Activated naive CD4-positive, alpha-beta T cell treated with Interleukin-2 at 50 U/mL for 16 hours (primary cell): Measurements from ENCODE around the gene APOL3.
"Not testable (repeated sequence)": the region's sequence is repeated elsewhere in the genome, so short reads cannot be mapped to it uniquely, and the experiment has no call there.

ENCODE experiments used
- DNase-seq: peaks from one replicate; pipeline ENCODE4 v3.0.0-alpha.2; 2020

Gene APOL3

DNA sequence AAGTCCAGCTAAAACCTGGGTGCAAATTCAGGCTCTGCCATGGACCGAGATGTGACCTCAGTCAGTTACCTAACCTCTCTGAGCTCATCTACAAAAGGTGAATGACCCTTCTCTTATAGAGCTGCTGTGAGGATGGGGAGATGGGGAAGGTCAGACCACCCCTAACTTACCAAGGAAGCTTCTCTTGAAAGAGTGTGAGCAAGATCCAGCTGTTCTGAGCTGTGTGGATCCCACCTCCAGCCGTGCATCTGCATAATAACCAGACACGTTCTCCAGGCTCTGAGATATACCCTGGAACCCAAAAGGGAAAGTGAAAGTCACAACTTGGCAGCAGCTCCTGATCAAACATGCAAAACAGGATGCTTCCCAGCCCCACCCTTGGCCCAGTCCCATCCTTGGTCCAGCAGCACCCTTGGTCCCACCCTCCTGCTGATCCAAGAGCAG, at the start of gene APOL3:
Gene APOL3 (minus strand): TSS at position 257 of the 444 bp plus-strand sequence. CDS start 11,700 bp downstream, outside the sequence.
- DNase-seq = peak; percentile 40

- no peak for DNase-seq
Observed at GRCh38 chr22:36210224-36210623, 49.7 kb upstream of the APOL3 start.

GRCh38 chr22:36209488-36209908, 48.9 kb upstream of the APOL3 start:
- DNase-seq = not testable (repeated sequence)

DNA sequence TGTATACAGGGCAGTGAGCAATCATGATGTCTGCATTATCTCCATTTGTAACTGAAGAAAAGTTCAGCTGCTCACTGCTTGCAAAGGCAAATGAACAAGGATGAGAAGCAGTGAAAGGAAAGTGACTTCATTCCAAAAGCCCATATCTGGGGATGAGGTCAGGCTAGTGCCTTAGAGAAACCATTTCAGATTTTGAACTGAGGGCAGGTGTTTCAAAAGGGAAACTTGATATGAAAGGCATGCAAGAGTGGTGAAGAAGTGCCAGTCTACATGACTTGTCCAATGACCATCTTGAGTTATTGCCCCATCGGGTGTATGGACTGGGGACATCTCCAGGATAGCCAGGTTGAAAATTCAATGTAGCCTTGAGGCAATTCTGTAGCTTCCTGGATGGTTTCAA, 48.4 kb upstream of the APOL3 start:
- DNase-seq = no peak

- DNase-seq = no peak
Observed at GRCh38 chr22:36208162-36208765, 47.7 kb upstream of the APOL3 start.

GRCh38 chr22:36206255-36206654, 45.7 kb upstream of the APOL3 start:
- no peak for DNase-seq

- DNase-seq = not testable (repeated sequence)
Observed at GRCh38 chr22:36205573-36205972, 45.0 kb upstream of the APOL3 start.

GRCh38 chr22:36204632-36205015, 44.1 kb upstream of the APOL3 start:
- no peak for DNase-seq

GRCh38 chr22:36204001-36204631, 43.6 kb upstream of the APOL3 start:
- no peak for DNase-seq

DNA sequence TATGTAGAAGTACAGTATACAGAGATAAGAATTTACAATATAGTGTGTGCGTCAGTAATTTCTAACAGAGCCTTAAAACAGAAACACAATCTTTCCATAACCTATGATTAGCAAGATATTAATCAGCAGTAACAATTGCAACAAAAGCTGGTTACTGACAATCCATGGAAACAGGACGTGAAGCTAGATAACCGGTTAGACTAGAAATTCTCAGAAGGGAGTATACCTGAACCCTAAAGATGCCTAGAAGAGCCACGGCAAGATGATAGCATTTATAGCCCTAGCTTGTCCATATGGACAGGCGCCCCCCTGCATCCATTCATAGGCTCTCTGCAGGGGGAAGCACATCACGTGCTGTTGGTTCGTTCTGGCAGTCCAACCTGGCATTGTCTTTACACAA, 42.9 kb upstream of the APOL3 start:
- not testable (repeated sequence) for DNase-seq

DNA sequence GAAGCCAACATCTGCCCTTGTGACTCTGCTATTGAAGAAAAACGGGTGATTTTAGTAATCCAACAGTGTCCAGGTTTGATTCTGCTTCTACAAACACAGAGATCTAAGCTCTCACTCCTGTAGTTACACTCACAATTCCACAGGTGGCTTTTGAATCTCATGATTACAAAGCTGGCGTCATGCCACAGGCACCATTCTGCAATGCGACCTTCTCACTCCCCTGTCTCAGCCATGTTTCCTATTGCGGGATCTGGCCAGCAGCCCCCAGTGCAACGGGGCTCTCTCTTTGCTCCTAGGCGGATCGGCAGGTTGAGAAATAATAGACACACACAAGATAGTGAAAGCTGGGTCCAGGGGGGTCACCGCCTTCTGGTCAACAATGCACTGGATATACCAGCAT, 42.4 kb upstream of the APOL3 start:
- DNase-seq = not testable (repeated sequence)

DNA sequence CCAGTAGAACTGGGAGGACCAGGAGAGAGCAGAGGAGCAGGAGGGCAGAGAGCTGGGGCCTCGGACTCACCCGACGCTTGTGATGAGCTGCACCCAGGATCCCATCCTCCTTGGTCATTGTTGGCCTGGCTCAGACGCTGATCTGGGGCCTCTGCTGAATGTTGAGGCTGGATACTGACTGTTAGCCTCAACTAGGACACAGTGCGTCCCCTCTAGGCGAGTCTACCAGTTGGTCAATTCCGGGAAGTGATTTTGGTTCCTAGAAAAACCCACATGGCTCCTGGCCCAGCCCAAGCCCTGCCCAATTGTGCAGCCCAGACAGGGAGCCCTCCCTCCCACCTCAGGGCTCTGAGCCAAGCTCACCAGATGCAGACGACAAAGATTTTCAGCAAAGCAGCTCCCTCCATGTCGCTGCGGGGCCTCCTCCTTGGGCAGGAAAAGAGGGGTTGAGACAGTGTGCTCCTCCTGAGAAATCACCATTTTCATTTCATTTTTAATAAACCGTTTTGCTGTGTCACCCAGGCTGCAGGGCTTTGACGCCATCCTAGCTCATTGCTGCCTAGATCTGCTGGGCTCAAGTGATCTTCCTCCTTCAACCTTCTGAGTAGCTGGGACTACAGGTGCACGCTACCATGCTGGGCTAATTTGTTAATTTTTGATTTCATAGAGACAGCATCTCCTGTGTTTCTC, 41.2 kb upstream of the APOL3 start, which contains the start of gene APOL4:
Gene APOL4 (minus strand): TSS at position 180 of the 690 bp plus-strand sequence. CDS start 75 bp downstream, at position 105.
- DNase-seq = no peak

DNA sequence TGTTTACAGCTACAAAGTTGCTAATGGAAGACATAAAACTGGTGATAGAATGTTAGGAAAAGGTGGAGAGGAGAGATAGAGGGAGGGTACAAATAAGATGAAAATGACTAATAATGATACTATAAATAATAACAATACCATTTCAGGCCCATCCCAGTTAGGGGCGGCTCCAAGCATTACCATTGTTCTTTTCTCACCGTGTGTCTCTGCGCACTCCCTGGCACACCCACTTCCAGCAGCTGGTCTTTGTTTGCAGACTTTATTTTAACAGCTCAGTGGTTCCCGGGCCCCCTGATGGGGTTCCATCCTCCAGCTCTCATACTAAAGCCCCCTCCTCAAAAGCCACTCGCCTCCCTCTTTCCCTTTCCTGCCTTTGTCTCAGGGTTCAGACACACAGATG, 40.5 kb upstream of the APOL3 start:
- DNase-seq = not testable (repeated sequence)

DNA sequence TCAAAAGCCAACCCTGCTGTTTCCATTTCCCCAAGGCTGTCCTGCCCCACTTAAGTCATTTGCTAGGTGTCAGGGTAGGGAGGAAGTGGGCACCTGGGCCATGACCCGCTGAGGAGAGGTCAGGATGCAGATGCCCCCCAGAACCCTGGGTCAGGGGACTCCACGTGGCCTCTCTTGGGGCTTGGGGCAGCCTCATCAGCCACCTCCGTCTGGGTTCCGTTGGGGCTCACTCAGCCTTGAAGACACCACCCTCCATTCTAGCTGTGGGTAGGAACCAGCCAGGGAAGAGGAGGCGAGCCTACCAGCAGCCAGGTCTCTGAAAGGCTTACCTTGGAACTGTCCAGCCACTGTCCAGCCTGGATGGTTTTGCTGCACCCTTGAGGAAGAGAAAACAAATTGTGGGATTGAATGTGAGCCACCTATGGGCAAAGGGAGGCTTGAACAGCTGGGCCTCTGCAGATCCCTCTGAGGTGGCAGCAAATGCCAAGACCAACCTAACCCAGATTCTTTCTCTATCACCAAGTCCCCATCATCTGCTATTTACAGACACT, 38.5 kb upstream of the APOL3 start:
- no peak for DNase-seq

- DNase-seq = no peak
Observed at GRCh38 chr22:36198536-36198935, 38.0 kb upstream of the APOL3 start.

GRCh38 chr22:36197514-36198146, 37.1 kb upstream of the APOL3 start:
- no peak for DNase-seq

- no peak for DNase-seq
Observed at GRCh38 chr22:36197065-36197440, 36.5 kb upstream of the APOL3 start.

DNA sequence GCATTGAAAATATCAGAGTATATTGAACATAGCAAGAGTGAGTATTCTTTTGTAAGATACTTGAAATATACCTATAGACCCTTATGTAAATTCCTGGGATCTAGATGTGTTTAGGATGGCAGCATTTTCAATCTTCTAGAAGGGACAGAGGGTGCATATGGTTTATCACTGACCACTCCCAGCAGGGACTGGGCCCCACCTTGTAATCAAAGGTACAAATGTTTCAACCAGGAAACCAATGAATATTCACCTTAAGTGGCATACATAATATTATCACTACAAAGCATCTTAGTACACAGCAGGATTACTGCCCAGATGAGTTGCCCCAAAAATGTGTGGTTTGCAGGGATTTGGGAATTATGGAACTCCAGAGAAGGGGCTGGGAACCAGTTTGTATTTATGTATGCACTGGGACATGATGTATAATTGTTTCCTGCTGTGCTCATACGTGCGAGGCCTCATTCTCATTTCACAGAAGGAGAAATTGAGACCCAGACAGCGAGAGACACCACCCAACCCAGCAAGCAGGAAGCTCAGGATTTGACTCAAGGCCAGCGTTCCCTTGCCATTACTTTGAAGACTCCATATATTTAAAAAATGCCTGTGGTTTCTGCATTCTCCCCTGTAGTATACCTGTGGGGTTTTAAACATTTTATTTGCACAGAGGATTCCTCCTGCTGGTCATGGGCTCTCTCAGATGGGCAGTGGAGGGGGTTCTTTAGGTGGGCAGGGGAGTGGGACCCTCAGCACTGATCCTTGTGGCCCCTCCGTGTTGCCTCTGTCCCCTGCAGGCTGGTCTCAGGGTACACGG, 35.9 kb upstream of the APOL3 start:
- DNase-seq = no peak

- peak; percentile 37 for DNase-seq
Observed at GRCh38 chr22:36194971-36195370, 34.4 kb upstream of the APOL3 start.

GRCh38 chr22:36194385-36194784, 33.8 kb upstream of the APOL3 start:
- DNase-seq = no peak

DNA sequence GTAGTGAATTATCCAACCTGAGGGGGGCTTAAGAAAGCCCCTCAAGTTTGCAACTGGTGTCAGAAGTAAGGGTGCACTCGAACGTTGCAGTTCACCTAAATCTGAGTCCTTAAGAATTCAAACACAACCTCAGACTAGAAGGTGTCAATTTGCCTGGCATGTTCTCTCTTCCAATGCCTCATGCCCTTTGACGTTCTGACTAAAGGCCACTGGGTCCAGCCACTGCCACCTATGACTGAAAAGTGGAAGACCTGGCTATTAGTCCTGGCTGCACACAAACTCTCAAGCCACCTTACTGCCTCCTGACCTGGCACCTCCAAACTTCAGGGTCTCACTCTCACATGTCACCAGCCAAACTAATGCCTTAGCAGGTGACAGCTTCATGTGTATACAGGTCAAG, 33.0 kb upstream of the APOL3 start:
- DNase-seq = no peak

DNA sequence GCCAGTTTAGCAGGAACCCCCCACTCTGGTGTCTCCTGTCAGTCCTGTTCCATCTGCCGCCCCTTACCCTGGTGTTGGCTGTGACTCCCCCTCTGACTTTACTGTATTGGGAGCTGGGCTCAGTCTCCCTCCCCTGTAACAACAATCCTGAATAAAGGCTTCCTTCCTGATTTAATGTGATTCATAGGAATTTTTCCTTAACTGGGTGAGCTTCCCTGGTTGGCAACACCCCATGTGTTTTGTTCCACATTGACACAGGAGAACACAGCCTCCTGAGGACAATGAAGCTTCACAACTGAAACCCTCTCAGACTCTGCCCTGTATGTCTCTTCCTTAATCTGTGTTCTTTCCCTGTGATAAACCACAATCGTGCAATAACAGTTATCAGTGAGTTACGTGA, 32.6 kb upstream of the APOL3 start:
- DNase-seq = no peak
